SIG-M5 treated with dmso at 0.1 percent for 504 hours (cell line): ENCODE data around the gene CD37.

Experiments used
- DNase-seq: peaks from one replicate; lab custom pipeline; 2025; ENCODE audit not compliant: unreplicated experiment; lab: John Stamatoyannopoulos, UW

The CD37 gene

DNA sequence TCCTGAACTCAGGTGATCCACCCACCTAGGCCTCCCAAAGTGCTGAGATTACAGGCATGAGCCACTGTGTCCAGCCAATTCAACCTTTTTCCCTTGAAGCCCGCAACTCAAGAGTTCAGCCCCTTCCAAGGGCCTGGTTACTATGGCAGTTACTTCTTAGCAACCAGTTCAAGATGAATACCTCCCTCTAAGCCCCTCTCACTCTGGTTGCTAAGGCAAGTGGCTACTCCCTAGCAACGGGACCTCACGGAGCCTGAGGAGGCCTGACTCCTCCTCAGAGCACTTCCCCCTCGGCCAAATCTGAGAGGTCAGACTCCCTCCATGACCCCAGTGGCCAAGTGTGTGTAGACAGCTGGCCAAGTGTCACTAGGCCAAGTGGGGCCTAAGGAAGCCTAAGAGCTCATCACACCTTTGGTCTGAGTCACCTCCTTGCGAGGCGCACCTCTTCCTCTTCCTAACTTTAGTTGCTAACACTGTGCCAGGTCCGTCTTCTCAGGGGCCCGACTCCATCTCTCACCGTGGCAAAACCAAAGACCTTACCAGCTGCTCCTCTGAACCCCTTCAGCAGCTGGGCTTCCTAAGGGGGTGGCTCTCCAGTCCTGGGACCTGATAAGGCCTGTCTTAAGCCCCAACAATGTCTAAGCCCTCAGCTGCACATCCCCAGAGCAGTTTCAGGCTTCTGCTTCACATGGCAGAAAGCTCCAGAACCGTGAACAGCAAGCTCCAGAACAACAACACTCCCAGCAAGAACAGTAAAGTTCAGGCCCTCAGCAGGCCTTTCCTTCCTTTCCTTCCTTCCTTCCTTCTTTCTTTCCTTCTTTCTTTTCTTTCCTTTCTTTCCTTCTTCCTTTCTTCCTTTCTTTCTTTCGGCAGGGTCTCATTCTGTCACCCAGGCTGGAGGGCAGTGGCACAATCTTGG, 9.6 kb downstream of the CD37 start:
- DNase-seq: no peak

DNA sequence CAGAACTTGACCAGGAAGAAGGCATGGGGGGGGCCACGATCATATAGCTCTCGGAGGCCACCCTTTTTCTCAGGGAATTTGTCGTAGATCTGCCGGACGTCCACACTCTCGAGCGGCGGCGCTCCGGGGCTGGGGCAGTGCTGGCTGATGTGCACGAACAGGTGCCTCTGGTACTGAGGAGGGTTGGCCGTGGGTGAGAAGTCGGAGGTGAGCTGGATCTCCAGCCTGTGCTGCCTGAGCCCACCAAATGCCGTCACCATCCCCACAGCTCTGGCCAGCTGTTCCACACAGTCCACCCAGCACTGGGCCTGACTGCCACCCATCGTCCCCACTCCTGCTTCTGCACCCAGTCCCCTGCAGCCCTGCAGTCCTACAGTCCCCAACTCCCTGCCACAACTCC, 12.0 kb downstream of the CD37 start:
- no peak for DNase-seq

DNA sequence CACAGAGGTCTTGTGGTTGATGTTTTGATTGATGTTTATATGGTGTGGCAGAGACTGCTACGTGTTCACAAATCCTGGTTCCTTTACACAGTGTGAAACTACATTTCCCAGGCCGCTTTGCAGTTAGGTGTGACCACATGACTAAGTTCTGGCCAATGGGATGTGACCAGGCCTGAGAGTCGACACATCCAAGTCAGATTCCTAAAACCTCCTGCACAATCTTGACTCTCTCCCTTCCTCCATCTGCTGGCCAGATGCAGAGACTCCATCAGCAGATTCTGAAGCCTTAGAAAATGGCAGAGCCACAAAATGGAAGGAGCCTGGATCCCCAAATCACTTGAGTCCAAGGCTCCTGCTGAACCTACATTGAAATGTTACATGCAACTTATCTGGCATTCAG, 12.6 kb downstream of the CD37 start:
- peak; percentile 37 for DNase-seq

DNA sequence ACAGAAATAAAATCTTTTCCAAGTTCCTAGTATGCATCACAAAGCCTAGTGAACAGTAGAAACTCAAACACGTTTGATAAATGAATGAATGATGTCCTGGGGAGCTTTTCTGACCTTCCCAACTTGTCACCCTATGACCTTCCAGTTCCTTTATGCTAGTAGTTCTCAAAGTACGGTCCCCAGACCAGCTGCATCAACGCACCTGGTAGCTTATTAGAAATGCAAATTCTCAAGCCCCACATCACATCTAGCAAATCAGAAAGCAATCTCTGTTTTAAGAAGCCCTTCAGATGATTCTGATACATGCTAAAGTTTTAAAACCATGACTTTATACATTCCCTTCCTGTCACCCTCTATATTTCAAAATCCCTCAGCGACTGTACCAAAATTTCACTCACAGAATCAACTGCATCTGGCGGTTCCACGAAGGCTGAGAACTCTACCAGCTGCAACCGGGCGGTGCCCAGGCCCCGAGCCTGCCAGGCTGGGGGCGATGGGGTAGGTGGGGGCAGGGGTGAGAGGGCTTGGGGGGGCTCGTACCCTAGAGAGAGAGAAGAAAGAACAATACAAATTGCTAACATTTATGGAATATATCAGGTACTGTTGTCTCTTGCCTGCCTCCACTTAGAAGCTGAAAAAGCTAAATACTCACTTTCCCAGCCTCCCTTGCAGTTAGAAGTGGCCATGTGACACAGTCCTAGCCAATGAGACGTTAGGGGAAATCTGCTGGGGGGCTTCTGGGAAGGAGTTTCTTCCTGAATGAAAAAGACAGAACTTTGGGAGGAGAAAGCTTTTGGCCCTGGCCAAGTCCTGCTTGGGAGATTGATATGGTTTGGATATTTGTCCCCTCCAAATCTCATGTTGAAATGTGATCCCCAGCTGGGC, 13.3 kb downstream of the CD37 start:
- no peak for DNase-seq

DNA sequence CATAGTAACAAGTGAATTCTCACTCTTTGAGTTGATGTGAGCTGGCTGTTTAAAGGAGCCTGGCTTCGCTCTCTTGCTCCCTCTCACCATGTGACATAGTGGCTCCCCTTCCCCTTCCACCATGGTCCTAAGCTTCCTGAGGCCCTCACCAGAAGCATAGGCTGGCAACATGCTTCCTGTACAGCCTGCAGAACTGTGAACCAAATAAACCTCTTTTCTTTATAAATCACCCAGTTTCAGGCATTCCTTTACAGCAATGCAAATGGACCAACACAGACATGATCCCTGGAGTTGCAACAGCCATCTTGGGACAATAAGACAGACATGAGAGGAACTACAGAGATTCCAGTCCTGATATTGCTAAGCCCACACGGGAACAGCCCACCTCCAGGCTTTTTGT, 14.4 kb downstream of the CD37 start:
- DNase-seq: no peak

DNA sequence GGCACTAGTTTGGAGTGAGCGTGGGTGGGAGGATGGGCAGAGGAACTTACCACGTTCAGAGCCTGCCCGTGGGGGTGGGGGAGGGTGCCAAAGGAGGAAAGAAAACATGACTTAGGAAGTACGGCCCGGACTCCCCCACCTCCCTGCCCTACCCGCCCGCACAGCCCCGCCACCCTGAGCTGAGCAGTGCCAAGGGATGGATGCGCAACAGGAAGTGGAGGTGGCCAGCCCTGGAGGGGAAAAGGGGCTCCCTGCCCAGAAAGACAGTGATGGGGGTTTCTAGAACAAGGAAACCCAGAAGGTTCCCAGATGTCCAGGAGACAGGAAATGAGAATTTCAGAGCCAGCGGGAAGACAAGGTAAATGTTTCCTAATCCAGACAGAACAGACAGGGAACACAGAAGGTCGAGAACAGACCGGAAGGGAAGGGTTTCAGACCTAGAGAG, 20.7 kb downstream of the CD37 start:
- DNase-seq: no peak

DNA sequence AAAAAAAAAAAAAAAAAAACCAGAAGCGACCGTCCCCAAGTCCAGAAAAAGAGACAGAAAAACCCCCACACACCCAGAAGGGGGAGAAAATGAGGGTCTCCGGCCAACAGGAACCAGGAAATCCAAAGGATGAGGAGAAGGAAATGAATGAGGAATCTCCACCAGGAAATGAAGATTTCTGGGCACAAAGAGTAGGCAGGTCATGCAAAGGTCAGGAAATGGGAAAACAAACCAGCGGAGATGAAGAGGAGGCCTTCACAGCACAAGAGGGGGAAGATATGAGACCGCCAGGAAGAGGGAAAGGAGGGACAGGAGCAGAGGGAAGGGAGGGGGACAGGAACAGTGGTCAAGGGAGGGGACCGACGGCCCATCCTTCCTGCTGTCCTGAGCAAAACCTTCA, 21.2 kb downstream of the CD37 start:
- no peak for DNase-seq

DNA sequence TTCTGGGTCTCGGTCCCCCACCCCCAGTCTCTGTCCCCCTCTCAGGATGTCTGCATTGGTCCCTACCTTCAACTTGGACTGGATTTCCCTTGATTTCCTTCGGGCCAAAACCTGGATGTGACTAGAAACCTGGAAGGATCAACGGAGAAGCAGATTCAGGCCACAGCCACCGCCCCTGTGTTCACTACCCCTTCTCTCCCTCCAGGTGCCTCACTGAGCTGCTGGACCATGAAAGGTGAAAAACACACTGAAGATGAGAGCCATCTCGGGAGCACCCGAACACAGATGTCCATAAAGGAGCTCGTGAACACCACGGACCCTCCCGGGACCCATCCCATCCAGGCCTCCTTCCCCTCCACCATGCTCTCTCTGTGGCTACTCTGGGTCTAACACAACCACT, 22.0 kb downstream of the CD37 start:
- DNase-seq: no peak

DNA sequence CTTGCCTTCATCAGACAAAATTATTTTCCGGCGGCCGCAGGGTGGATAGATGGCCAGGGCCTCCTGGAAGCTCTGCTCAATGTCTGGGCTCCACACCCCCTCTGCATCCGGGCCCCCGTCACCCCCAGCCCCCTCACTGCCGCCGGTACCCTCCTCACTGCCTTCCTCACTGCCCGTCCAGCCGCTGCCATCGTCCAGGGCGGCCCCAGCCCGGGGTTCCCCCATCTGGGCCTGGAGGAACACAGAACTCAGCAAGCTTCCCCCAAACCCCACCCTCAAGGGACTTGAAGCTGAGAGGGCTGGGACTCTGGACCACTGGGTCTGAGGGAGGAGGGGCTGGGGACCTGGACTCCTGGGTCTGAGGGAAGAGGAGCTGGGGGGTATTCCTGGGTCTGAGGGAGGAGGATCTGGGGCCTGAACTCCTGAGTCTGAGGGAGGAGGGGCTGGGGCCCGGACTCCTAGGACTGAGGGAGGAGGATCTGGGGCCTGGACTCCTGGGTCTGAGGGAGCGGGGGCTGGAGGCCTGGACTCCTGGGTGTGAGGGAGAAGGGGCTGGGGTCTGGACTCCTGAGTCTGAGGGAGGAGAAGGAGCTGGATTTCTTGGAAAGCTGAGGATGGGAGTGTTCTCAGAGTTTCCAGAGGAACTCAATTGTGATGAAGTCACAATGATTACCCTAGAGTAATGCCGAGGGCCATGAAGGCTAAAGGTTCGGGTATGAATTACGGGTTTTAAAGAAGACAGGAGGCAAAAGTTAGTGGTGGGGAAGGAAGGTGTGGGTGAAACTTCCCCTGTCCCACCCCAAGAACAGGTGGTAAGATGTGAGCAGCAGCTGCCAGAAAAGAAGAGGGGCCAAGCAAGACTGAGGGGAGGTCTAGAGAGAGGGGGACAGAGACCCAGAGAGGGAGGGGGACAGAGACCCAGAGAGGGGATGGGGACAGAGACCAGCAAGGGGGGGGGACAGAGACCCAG, 24.9 kb downstream of the CD37 start:
- no peak for DNase-seq

DNA sequence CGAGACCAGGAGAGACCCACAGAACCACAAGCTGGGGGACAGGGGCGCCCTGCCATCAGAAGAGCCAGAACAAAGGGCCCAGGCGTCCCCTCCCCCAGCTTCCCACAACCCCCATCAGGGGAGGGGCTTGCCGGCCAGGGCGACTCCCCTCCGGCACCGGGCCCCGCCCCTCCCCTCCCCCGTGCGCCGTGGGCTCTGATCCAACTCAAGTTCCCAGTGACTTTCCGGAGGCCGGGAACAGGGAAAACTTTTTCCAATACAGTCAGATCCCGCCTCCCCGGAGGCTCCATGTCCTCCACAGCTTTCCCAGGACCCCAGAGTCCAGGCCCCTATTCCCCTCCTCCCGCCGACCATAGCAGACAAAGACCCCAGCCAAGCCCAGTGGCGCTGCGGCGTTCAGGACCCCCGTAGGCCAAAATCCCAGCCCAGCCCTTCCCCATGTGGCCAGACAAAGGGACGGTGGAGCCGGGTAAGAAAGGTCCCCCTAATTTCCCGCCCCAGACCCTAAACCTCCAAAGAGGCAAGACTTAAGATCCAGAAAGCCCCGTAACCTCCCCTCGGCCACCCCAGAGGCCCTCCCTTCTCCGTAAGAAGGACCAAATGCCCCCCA, 26.3 kb downstream of the CD37 start:
- no peak for DNase-seq

DNA sequence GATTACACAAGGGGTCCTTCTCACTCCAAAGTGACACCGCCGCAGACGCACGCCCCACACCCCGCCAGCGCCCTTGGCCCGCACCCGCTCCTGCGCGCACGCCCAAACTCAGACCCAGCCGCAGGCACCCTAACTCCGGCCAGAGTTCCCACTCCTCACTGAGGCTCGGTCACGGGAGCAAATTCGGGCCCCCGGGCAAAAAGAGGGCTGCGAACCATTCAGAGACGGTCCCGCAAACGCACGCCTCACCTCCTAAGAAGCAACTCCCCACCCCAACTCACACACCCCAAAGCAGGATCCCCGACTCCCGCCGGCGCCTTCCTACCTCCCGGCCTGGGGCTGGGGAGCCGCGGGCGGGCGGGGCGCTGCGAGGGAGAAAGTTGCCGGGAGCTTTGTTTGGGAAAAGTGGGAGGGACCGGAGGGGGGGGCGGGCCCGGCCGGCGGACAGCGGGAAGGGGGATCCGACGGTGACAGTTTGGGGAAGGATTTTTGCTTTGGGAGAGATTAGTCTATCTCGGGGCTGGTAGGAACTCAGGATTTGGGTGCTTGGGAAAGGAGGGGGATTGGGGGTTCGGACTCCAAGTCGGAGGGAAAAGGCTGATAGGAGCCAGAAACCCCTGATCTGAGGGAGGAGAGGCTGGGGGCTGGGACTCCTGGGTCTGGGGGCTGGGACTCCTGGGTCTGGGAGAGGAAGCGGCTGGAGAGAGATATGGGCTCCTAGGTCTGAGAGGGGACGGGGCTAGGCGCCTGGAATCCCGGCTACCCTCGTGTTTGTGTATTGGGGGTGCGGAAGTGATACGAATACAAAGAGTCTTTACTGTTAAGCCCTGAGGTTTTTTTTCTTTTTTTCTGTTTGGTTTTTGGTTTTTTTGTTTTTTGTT, 27.1 kb downstream of the CD37 start, which contains the start of gene TEAD2:
Gene TEAD2, minus strand, starts transcription at position 369 of the 881 bp plus-strand sequence. CDS start 2,341 bp downstream, outside the sequence.
- no peak for DNase-seq

DNA sequence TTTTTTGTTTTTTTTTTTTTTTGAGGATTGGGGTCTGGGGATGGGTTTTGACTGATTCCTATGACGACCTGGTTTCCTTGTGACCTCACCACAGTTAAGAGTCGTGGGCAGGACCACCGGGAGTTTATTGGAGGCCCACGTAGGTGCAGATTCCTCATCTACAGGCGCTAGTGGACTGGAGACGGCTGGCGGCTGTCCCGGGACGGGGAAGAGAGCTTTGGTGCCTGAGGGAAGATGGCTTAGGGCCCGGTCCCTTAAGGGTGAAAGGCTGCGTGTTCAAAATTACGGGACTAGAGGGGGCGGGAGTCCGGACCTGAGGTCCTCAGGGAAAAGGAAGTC, 27.7 kb downstream of the CD37 start:
- no peak for DNase-seq

DNA sequence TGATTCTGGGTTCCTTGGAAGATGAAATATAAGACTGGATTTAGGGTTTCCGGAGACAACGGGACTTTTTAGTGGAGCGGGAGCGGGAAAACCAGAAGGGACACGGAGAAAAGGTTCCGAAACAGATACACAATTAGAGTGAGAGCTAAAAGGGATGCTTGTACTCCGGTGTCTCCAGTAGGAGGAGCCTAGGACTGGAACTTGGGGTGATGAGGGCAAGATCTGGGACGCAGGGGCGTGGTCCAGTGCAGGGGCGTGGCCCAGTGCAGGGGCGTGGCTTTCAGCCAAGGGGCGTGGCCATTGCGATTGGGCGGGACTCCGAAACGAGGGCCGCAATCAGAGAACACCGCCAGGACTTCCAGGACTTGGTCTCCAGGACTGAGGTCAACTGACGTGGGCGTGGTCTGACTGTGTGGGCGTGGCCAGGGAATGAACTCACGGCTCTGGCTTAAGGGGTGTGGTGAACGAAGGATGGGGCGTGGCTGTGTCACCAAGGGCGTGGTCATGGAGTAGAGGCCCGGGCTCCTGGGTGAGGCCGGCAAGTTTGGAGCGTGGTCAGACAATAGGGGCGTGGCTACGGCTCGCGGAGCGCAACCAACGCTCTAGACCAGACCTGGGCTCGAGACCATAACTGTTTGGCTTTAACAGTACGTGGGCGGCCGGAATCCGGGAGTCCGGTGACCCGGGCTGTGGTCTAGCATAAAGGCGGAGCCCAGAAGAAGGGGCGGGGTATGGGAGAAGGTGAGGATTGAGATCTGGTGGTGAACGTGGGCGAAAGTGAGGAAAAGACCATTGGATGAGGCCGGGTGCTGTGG, 28.3 kb downstream of the CD37 start, which contains the start of gene DKKL1:
Gene DKKL1, plus strand, starts transcription at position 610 of the 815 bp plus-strand sequence. Its CDS starts 122 bp downstream, at position 732.
- peak; percentile 92 for DNase-seq

DNA sequence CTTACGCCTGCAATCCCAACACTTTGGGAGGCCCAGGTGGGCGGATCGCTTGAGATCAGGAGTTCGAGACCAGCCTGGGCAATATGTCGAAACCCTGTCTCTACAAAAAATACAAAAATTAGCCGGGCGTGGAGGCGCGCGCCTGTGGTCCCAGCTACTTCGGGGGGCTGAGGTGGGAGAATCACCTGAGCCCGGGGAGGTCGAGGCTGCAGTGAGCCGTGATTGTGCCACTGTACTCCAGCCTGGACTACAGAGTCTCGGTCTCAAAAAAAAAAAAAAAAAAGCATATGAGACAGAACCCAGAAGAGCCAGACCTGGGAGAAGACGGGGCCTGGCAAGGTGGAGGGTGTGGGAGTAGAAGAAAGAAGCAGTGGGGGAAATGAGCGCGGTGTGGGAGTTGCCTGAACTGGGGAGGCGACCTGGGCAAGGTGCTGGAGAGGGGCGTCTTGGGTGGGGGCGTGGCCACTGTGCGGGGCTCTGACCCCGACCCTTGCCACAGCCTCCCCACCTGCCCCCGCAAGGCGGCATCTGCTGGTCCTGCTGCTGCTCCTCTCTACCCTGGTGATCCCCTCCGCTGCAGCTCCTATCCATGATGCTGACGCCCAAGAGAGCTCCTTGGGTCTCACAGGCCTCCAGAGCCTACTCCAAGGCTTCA, 29.0 kb downstream of the CD37 start:
- DNase-seq: no peak

DNA sequence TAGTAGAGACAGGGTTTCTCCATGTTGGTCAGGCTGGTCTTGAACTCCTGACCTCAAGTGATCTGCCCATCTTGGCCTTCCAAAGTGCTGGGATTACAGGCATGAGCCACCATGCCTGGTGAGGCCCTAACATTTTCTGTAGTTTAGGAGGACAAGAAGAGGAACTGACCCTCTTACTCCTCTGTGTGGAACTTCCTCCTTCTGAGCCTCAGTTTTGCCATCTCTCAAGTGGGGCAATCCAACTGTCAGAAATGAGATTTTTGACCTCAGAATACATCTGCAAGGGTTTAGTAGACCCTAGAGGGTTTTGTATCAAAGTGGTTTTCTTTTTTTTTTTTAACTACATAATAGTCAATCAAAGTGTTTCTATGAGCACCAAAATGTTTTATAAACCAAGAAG, 30.9 kb downstream of the CD37 start:
- no peak for DNase-seq

DNA sequence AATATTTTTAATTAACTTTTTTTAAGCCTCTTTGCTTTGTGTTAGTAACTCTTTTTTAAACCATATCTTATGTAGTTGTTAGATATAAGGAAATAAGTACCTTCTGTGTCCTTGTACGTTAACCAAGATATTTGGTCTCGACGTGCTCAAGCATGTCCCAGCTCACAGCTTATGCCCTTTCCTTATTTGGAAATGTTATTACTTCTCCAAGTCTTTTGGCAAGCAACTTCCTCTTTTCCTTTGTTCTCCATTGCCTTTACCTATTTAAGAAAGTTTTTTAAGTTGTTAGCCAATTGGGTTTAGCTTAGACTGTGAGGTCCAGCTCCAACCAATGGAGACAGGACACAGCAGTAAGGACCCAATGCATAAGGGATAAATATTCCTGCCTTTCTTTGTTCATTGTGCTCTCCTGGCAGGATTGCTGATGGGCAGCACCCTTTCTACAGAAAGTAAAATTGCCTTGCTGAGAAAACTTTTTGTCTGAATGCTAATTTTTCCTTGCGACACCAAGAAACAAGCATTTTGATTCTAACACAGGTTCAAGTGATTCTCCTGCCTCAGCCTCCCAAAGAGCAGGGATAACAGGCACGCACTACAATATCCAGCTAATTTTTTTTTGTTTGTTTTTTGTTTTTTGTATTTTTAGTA, 33.6 kb downstream of the CD37 start:
- DNase-seq: peak; percentile 52

DNA sequence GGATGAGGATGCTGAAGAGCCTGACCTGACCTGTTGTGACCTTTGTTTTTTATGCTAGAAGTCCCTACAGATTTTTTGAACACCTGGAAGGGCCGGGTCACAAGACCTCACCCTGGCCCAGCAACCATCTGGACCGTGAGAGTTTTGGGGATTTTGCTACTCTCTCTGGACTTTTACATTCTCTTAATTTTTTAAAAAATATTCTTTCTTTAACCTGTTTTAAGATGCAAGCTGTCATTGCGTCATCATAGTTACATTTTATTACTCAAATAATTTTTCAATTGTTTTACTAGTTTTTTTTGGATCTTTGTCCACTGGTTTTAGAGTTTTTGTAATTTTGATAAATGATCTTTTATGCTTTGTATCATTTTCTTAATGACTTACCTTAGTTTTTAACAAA, 36.0 kb downstream of the CD37 start:
- no peak for DNase-seq
